Suppressor macrophage treated with lipopolysaccharide for 4 hours (primary cell): ENCODE results near the gene C4B.
"Not testable (repeated sequence)": the region's sequence is repeated elsewhere in the genome, so short reads cannot be mapped to it uniquely, and the experiment has no call there.

Source experiments
- DNase-seq: peaks from one replicate; pipeline ENCODE4 v3.0.0-alpha.2; 2020

Gene C4B

GRCh38 chr6:31981744-31982143 lies 32.9 kb upstream of the C4B start, which contains the start of gene C4A:
Gene C4A, plus strand, starts transcription at chr6:31982057. Its CDS starts 51 bp downstream, at chr6:31982108.
- not testable (repeated sequence) for DNase-seq

- not testable (repeated sequence) for DNase-seq
Observed at GRCh38 chr6:31989363-31989762, 25.2 kb upstream of the C4B start.

GRCh38 chr6:31994421-31994820 lies 20.2 kb upstream of the C4B start:
- DNase-seq, result not testable (repeated sequence)

- not testable (repeated sequence) for DNase-seq
Observed at GRCh38 chr6:31996385-31996784, 18.2 kb upstream of the C4B start.

DNA sequence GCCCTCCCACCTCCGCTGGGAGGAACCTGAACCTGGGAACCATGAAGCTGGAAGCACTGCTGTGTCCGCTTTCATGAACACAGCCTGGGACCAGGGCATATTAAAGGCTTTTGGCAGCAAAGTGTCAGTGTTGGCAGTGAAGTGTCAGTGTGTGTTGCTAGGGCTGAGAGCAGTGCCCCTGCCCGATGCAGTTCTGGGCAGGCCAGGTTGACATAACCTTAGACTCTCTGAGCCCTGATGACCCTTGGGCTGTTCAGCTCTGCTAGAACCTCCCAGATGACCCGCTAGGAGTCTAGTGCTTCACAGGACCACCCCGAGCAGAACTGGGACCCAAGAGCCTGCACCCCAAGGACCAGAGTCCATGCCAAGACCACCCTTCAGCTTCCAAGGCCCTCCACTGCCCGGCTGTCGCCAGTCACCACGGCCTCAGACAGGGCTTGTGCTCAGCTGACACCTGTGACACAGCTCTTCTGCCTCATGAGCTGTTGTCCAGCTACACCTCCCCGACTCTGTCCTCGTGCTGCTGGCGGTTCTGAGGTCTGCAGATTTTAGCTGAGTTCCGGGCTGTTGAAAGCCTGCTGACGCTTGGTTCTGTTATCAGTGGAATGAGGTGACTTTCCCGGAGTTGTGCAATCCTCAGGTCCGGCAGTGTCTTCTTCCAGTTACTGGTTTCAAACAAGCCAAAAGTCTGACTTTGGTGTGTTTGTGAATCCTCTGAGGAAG lies 11.9 kb upstream of the C4B start:
- not testable (repeated sequence) for DNase-seq

DNA sequence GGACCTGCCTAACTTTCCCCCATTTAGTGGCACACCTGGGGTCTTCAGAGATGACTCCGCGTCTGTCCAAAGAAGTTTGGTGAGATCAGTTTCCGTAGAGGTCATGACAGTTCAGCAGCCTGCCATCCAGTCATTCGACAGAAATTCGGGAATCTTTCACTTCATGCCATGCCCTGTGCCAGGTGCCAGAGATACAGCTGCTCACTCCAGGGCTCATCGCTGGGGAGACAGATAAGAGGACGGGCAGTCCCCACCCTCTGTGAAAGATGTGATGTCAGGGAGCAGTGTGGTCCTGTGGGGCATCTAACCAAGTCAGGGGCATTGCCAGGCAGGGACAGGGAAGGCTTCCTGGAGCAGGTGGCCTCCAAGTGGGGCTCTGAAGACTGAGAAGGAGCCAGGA lies 11.3 kb upstream of the C4B start:
- not testable (repeated sequence) for DNase-seq

- DNase-seq, result not testable (repeated sequence)
Observed at GRCh38 chr6:32004393-32004792, 10.2 kb upstream of the C4B start.

DNA sequence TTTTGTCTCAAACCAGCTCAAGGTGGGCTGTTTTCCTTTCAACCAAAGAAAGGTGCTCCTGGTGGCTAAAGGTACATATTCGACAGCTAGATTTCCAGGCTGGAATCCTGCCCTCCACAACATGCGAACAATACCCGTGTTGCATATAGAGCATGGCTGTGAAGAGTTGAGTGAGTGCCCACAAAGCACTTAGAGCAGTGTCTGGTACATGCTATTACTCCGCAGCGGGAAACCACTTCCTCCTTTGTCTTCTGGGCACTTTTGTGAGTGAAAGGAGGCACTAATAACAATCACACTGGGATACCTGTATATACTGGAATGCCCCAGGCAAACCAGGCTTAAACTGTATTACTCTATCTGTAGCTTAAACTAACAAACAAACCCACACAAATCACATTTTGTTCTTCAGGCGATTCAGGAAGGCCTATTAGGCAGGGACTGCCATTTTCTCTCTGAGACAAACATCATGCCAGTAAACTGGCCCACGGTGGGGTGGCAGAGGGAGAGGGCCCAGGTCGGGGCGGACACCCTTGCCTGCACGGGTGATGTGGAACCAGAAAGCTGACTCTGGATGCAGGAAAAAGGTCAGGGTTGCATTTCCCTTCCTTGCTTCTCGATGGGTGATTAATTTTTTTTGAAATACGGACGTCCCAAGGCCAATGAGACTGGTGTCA lies 9.6 kb upstream of the C4B start:
- not testable (repeated sequence) for DNase-seq

DNA sequence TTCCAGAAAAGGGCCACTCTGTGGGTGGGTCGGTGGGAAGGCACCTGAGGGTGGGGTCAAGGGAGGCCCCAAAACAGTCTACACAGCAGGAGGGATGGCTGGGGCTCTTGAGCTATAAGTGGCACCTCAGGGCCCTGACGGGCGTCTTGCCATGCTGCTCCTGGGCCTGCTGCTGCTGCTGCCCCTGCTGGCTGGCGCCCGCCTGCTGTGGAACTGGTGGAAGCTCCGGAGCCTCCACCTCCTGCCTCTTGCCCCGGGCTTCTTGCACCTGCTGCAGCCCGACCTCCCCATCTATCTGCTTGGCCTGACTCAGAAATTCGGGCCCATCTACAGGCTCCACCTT lies 9.1 kb upstream of the C4B start:
- not testable (repeated sequence) for DNase-seq

- not testable (repeated sequence) for DNase-seq
Observed at GRCh38 chr6:32005991-32006529, 8.5 kb upstream of the C4B start.

GRCh38 chr6:32007086-32007485 lies 7.5 kb upstream of the C4B start:
- DNase-seq, result not testable (repeated sequence)

GRCh38 chr6:32008037-32008436 lies 6.6 kb upstream of the C4B start:
- not testable (repeated sequence) for DNase-seq

DNA sequence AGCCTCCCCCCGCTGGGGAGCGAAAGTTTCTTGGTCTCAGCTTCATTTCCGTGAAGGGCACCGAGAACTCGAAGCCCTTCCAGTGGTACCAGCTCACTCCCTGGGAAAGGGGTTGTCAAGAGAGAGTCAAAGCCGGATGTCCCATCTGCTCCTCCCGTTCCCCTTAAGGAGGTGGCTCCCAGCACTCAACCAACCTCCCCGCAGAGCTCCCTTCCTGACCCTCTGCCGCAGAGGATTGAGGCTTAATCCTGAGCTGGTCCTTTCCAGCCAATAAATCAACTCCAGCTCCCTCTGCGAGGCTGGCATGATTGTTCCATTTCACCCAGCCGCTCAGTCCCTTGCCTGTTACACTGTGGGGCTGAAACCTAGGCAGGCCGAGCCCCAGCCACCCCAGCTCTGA lies 6.0 kb upstream of the C4B start:
- not testable (repeated sequence) for DNase-seq

GRCh38 chr6:32009537-32009936 lies 5.1 kb upstream of the C4B start:
- not testable (repeated sequence) for DNase-seq

- not testable (repeated sequence) for DNase-seq
Observed at GRCh38 chr6:32010856-32011530, 3.6 kb upstream of the C4B start.

DNA sequence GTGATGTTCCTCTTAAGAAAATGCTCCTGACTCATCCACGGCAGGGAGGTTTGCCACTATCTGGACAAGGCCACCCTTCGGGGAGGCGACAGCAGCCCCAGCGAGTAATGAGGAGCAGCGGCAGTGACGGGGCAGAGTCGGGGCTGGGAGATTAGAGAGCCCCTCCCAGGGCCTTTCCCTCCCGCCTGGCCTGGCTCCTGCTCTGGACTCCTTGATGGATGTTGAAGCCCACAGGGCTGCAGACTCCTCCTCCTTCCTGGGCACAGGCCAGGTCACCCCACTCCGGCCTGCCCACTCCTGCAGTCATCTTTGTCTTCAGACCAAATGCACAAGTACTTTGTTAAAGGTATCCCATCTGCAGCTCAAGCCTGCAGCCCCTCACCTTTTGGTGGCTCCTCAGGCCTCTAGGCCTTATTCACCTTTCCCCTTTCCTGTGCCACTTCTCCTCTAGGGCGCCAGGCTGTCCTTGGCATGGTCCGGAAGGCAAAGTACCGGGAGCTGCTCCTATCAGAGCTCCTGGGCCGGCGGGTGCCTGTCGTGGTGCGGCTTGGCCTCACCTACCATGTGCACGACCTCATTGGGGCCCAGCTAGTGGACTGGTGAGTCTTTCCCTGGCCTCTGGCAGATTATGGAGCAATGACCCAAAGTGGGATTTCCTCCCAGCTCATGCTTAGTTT lies 1.5 kb upstream of the C4B start:
- DNase-seq, result not testable (repeated sequence)

GRCh38 chr6:32013738-32014137 lies 857 bp upstream of the C4B start:
- not testable (repeated sequence) for DNase-seq

DNA sequence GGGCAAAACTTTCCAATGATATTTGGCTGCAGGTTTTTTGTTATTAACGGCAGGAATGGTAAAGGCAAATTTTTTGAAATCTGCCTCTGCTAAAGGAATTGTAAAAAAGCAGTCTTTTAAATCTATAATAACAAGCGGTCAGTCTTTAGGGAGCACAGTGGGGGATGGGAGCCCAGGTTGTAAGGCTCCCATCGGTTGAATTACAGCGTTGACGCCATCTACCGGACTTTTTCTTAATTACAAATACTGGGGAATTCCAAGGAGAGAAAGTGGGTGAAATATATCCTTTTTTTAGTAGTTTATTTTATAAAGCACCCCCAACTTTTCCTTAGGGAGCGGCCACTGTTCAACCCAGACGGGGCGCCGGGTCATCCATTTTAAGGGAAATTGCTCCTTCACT lies 7.5 kb downstream of the C4B start:
- not testable (repeated sequence) for DNase-seq

GRCh38 chr6:32028631-32029030 lies 14.0 kb downstream of the C4B start:
- DNase-seq, result not testable (repeated sequence)

GRCh38 chr6:32029553-32029952 lies 15.0 kb downstream of the C4B start:
- DNase-seq, result not testable (repeated sequence)

GRCh38 chr6:32035283-32036013 lies 20.9 kb downstream of the C4B start:
- DNase-seq, result not testable (repeated sequence)

- not testable (repeated sequence) for DNase-seq
Observed at GRCh38 chr6:32037136-32037535, 22.5 kb downstream of the C4B start.
